Measurements from ENCODE around the gene CNTNAP3.
"Not testable (repeated sequence)": the region's sequence is repeated elsewhere in the genome, so short reads cannot be mapped to it uniquely, and the experiment has no call there.

CNTNAP3 gene

DNA sequence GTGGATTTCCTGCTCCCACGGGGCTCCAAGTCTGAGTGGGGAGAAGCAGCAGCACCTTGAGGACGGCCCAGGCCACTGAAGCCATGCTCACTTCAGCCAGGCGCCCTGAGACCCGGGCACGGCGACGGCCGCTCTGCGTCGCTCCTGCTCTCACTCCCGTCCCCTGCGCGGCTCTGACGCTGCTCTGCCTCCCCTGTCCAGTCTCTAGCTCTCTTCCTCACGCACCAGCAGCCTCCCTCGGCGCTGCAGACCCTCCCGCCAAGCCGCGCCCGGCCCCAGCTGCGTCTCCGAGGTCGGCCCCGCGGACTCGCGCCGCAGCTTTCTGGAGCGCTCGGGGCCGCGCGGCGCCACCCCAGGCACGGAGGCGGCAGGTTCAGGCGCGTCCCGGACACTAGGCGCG lies at the start of gene CNTNAP3:
Gene CNTNAP3 (minus strand): TSS at position 188 of the 400 bp plus-strand sequence. CDS start 103 bp downstream, at position 85.
- H3K4me3 ChIP-seq (ENCODE audit: low read length) = peak within 1 kb of the TSS; percentile 37

DNA sequence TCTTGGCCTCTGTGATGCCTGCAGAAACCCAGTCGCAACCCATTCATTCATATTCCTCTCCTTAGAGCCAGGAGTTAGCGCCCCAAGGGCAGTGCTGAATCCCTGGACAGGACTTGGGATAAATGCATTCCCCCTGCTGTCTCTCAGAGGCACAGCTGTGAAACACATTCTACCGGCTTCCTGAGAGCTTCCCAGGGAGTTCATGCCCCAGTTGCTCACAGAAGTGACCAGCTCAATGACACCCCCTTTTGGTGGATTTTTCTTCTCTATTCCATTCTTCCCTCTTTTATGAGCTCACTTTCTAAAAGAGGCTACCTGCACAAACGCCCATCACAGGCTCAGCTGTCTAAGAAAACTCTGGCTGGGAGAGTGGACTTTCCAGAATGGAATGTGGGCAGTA lies 8.0 kb downstream of the CNTNAP3 start:
- H3K27me3 ChIP-seq (ENCODE audit: insufficient read depth, low read length); H3K36me3 ChIP-seq (ENCODE audit: insufficient read depth, low read length): not testable (repeated sequence)

More for the DNA sequence above, at the start of gene CNTNAP3:
- H3K27me3 ChIP-seq (ENCODE audit: insufficient read depth, low read length); H2AFZ ChIP-seq (ENCODE audit: low read depth, low read length); H3K9me3 ChIP-seq (ENCODE audit: low read length); H3K36me3 ChIP-seq (ENCODE audit: insufficient read depth, low read length); H3K4me1 ChIP-seq (ENCODE audit: insufficient read depth, low read length): not testable (repeated sequence)

DNA sequence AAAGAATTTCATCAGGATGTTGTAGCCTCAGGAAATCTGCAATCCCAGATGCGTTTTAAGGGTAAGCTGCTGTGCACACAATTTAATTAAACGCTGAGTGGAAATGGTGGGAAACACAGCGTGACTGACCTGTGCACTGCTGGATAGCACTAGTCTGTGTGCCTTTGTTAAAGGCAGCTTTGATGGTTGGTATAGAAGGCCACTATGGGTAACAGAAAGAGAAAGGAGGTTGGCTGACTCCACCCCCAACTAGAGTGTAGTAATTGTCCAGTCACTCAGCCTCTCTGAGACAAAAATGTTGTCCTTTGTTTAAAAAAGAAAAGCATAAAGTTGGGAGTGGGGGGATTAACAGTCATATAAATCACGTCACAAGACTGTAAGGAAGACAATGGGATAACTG lies 45.5 kb downstream of the CNTNAP3 start:
- H3K27me3 ChIP-seq (ENCODE audit: insufficient read depth, low read length); H3K9me3 ChIP-seq (ENCODE audit: low read length); H3K4me1 ChIP-seq (ENCODE audit: insufficient read depth, low read length); H2AFZ ChIP-seq (ENCODE audit: low read depth, low read length); H3K4me3 ChIP-seq (ENCODE audit: low read length); H3K36me3 ChIP-seq (ENCODE audit: insufficient read depth, low read length): not testable (repeated sequence)

More for the DNA sequence above, 8.0 kb downstream of the CNTNAP3 start:
- not testable (repeated sequence) for H3K9me3 ChIP-seq (ENCODE audit: low read length); H2AFZ ChIP-seq (ENCODE audit: low read depth, low read length); H3K4me3 ChIP-seq (ENCODE audit: low read length); H3K4me1 ChIP-seq (ENCODE audit: insufficient read depth, low read length)

DNA sequence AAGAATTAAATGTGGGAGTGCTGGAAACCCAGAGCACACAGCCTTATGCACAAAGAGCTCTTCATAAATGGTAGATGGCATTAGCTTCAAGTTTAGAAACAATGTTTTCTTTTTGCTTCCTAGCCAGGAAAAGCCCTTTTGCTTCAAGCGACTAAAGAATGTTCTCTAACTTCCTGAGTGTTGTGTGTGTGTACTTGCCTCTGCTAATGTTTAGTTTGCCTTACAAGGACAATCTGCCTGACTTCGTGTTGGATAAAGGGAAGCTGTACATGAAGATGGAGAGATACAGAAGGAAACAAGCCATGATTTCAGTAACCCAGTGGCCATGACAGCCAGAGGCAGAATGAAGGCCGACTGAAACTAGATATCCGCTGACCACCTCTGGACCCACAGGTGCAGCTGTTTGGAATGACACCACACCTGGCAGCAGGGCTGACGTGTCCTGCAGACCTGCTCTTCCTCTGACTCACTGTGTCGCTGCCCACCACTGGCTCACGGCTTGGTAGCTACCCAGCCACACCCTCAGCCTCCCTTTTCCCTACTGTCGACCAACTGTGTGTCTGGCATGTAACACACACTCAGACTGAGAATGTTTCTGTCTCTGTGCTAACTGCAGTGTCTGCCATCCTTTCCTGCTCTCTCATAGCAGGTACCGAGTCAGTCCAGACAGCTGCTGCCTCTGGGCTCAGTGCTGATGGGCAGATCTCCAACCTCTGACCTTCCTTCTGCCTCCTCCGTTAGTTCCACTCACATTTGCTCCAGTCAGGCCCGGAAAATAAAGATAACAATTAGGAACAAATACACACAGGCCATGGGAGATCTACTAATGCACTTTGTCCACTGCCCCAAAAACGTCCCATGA lies 55.6 kb downstream of the CNTNAP3 start:
- H3K4me1 ChIP-seq (ENCODE audit: insufficient read depth, low read length); H3K27me3 ChIP-seq (ENCODE audit: insufficient read depth, low read length); H3K36me3 ChIP-seq (ENCODE audit: insufficient read depth, low read length): not testable (repeated sequence)

DNA sequence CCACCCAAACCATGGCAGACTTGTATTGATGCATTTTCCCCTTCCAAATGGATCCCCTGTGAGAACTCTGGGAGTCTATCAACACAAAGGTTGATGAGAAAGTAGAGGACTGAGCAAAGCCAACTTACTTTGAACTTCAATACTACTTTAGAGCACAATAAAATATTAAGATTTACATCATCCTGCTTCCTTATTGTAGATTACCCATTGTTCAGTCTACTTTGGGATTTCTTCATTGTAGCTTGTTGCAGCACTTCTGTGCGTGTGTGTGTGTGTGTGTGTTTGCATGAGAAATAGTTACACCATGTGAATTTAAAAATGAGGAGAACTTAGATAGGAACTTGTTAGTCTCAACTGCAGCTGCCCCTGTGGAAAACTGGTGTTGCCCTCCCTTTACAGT lies 72.0 kb downstream of the CNTNAP3 start:
- not testable (repeated sequence) for H3K27me3 ChIP-seq (ENCODE audit: insufficient read depth, low read length); H2AFZ ChIP-seq (ENCODE audit: low read depth, low read length); H3K4me1 ChIP-seq (ENCODE audit: insufficient read depth, low read length); H3K9me3 ChIP-seq (ENCODE audit: low read length); H3K36me3 ChIP-seq (ENCODE audit: insufficient read depth, low read length); H3K4me3 ChIP-seq (ENCODE audit: low read length)

More for the DNA sequence above, 55.6 kb downstream of the CNTNAP3 start:
- H3K4me3 ChIP-seq (ENCODE audit: low read length); H3K9me3 ChIP-seq (ENCODE audit: low read length); H2AFZ ChIP-seq (ENCODE audit: low read depth, low read length): not testable (repeated sequence)

DNA sequence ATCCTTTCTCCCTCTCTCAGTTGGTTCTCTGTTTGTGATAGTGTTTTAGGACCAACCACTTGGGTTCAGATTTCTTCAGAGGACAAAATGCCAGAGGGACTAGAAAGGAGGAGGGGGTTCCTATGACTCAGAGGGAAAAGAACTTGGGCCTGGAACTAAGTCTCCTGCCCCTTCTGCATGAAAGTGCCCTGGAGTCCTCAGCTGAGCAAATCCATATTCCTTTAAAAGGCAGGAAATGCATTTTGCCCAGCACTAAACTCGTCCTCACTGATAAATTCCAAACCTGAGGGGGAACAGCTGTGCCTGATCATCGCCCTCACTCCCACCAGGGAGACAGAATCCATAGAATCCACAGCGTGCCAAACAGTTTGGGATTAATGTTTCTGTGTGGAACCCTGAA lies 78.2 kb downstream of the CNTNAP3 start:
- not testable (repeated sequence) for H3K36me3 ChIP-seq (ENCODE audit: insufficient read depth, low read length); H3K9me3 ChIP-seq (ENCODE audit: low read length); H3K4me1 ChIP-seq (ENCODE audit: insufficient read depth, low read length); H3K4me3 ChIP-seq (ENCODE audit: low read length); H2AFZ ChIP-seq (ENCODE audit: low read depth, low read length); H3K27me3 ChIP-seq (ENCODE audit: insufficient read depth, low read length)

DNA sequence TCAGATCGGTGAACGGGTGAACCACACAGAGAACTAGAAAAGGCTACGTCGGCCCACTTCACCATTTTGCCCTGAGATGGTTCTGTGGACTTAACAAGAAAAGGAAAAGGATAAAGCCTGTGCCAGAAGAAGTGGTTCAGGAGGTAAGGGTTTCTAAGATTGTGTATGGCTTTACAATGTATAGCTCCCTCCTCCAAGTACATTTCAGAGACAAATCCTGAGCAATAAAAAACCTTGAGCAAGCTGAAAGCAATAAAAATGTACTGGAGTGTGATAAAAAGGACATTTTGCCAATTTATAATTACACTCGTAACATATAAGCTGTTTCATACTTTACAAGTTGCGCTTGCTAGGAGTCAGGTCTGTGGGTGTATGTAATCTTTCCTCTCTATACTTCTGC lies 81.3 kb downstream of the CNTNAP3 start:
- not testable (repeated sequence) for H3K4me3 ChIP-seq (ENCODE audit: low read length); H2AFZ ChIP-seq (ENCODE audit: low read depth, low read length); H3K36me3 ChIP-seq (ENCODE audit: insufficient read depth, low read length); H3K27me3 ChIP-seq (ENCODE audit: insufficient read depth, low read length); H3K4me1 ChIP-seq (ENCODE audit: insufficient read depth, low read length); H3K9me3 ChIP-seq (ENCODE audit: low read length)

DNA sequence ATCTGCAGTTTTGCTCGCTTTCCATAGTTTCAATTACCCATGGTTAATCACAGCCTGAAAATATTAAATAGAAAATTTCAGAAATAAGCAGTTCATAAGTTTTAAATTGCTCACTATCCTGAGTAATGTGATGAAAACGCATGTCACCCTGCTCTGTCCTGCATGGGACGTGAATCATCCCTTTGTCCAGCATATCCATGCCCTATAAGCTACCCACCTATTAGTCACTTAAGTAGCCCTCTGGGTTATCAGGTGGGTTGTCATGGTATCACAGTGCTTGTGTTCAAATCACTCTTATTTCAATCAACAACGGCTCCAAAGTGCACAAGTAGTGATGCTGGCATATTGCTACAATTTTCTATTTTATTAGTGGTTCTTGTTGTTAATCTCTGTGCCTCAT lies 82.1 kb downstream of the CNTNAP3 start:
- not testable (repeated sequence) for H3K4me1 ChIP-seq (ENCODE audit: insufficient read depth, low read length); H3K4me3 ChIP-seq (ENCODE audit: low read length); H2AFZ ChIP-seq (ENCODE audit: low read depth, low read length); H3K36me3 ChIP-seq (ENCODE audit: insufficient read depth, low read length); H3K9me3 ChIP-seq (ENCODE audit: low read length); H3K27me3 ChIP-seq (ENCODE audit: insufficient read depth, low read length)

DNA sequence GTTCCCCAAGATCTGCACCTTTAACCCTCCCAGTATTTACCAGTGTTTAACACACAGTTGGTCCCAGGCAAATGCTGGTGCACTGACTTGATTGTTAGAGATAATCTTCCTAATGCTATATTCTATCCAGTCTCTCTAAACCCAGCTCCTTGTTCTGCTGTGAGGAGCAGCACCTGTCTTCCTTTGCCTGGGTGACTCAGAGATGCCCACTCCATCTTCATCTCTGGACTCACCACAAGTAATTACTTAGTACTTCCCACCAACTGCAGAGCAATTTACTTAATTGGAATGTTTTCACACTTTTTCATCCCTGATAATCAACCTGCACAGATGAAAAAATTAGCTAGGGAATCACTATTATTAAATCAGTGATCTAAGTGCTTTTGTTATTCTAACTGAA lies 87.6 kb downstream of the CNTNAP3 start:
- H3K4me1 ChIP-seq (ENCODE audit: insufficient read depth, low read length); H3K4me3 ChIP-seq (ENCODE audit: low read length); H3K9me3 ChIP-seq (ENCODE audit: low read length); H3K36me3 ChIP-seq (ENCODE audit: insufficient read depth, low read length); H2AFZ ChIP-seq (ENCODE audit: low read depth, low read length); H3K27me3 ChIP-seq (ENCODE audit: insufficient read depth, low read length): not testable (repeated sequence)

DNA sequence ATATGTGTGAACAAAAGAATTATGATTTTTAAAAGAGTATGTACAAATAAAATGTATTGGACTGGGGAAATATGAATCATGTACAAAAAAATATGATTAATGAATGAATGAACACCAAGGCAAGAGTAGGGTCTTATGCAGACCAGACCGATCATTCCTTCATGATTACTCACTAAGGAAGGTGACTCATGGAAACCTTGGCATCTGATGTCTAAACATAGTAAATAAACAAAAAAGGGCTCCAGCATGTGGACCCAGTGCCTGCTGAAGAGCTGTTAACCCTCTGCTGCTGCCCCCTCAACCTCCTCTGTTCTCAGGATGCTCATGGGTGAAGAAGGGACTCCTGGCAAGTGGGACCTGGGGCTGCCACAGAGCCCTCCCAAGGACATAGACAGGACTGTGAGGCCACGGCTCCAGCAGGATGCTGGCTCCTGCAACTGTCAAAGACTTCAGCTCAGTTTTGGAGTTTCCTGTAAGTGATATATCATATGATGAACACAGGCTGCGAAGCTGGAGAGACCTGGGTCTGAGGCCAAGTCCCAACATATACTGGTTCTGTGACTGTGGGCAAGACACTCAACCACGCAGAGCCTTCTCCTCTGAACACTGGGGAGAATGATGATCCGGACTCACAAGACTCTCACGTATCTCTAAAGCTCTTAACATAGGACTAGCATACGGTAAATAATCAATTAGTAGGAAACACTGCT lies 89.8 kb downstream of the CNTNAP3 start:
- H3K4me1 ChIP-seq (ENCODE audit: insufficient read depth, low read length); H3K36me3 ChIP-seq (ENCODE audit: insufficient read depth, low read length); H2AFZ ChIP-seq (ENCODE audit: low read depth, low read length); H3K27me3 ChIP-seq (ENCODE audit: insufficient read depth, low read length); H3K4me3 ChIP-seq (ENCODE audit: low read length); H3K9me3 ChIP-seq (ENCODE audit: low read length): not testable (repeated sequence)

DNA sequence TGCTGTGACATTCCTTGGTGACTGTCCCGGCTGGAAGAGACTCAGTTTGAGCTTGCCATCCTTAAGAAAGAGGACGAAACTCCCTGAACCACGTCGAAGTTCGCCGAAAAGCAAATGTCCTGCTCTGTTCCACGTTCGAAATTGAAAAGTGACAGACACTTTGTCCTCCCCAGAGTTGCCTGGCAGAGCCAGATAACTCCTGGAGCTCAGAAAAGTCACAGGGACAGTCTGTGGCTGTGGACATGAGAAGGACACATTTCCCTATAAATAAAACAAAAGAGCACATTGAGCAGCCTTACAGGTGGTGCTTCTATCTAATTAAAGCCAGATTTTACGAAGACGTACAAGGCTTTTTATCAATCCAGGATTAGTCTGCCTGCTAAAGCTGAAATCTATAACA lies 116.6 kb downstream of the CNTNAP3 start:
- H2AFZ ChIP-seq (ENCODE audit: low read depth, low read length); H3K4me1 ChIP-seq (ENCODE audit: insufficient read depth, low read length); H3K4me3 ChIP-seq (ENCODE audit: low read length); H3K27me3 ChIP-seq (ENCODE audit: insufficient read depth, low read length); H3K36me3 ChIP-seq (ENCODE audit: insufficient read depth, low read length); H3K9me3 ChIP-seq (ENCODE audit: low read length): not testable (repeated sequence)

DNA sequence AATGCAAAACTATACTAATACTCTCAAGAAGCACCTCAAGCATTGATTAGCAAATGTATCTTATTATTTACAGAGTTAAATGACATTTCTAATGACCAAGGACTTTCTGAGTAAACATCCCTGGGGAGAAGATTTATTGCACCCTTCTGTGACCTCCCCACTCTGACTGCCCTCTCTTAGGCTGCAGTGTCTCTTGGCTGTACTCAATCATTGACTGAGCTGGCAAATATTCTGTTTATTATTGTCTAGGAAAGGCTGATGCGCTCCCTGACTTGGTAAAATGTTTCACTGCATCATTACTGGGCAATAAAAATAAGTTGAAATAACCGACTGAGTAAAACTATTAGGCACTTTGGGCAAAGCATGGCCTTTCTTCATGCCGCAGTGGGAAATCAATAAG lies 130.3 kb downstream of the CNTNAP3 start:
- H3K36me3 ChIP-seq (ENCODE audit: insufficient read depth, low read length); H3K9me3 ChIP-seq (ENCODE audit: low read length); H3K27me3 ChIP-seq (ENCODE audit: insufficient read depth, low read length); H3K4me3 ChIP-seq (ENCODE audit: low read length); H3K4me1 ChIP-seq (ENCODE audit: insufficient read depth, low read length); H2AFZ ChIP-seq (ENCODE audit: low read depth, low read length): not testable (repeated sequence)

DNA sequence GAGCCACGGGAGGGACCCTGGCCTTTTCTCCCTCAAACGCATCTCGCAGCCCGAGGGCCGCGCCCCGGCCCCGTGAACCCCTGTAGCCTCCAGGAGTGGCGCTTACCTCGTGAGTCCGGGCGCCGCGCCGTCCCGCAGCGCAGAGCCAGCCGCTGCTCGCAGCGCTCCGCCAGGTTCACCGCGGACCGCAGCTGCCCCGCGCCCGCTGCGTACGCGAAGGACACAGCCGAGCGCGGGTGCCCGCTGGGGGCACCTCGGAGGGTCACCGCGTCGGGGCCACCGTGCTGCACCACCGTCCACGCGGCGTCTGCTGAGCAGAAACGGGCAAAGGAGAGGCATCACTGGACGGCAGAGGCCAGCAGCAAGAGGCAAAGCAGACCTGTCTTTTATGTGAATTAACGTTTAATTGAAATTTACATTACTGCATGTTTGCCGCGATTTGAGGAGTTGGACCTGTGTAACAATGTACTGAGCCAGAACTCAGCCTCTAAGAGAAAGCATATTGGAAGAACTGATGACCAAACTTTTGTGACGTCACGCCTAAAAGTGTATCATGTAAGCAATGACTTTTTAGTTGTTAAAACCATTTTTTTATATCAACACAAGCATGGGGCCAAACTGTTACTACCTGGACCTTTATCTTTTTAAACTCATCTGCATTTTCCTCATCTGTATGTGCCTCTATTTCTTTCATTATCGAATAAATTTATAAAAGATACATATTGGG lies 155.0 kb downstream of the CNTNAP3 start:
- H3K9me3 ChIP-seq (ENCODE audit: low read length); H2AFZ ChIP-seq (ENCODE audit: low read depth, low read length); H3K27me3 ChIP-seq (ENCODE audit: insufficient read depth, low read length); H3K36me3 ChIP-seq (ENCODE audit: insufficient read depth, low read length); H3K4me3 ChIP-seq (ENCODE audit: low read length); H3K4me1 ChIP-seq (ENCODE audit: insufficient read depth, low read length): not testable (repeated sequence)
